Stimulated activated CD8-positive, alpha-beta memory T cell treated with anti-CD3 and anti-CD28 coated beads, Interleukin-15, amount 100 ng/mL, for 1 hour (primary cell): Measurements from ENCODE around the gene ETV6.

Experiments
- DNase-seq: peaks from one replicate; pipeline ENCODE4 v3.0.0-alpha.2; 2020; ENCODE audit warnings: low read depth

ETV6 gene

DNA sequence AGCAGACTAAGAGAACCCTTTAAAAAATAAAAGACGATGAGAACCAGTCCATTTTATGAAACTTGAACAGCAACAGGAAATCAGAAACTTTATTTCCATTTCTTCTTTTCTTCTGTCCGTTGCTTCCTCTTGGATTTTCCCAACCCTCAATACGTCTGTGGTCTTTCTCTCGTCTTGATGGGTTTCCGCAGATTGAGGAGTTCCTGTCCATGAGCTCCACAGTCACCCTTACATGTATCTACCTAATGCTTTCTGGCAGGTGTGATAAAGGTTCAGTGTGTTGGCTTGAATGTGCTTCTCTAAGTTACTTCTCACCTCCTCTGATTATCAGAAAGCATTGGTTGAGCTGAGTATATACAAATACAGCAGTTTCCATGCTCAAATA, 110.0 kb downstream of the ETV6 start:
- no peak for DNase-seq

DNA sequence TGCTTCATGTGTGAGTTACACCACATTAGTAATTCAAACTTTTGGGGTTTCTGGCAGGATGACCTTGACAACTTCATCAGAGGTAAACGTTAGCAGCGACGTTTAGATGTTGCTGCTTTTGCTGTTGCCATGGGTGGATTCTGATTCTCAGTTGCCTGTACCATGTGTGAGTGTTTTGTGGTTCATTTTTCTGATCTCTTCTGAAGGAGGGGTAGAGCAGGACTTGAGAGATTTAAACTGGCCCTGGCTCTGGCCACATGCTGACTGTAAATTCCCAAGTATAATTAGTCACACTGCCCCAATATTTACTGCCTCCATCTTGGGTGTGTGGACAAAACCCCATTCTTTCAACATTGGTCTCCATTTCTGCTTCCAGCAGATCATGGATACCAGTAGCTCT, 110.4 kb downstream of the ETV6 start:
- no peak for DNase-seq

DNA sequence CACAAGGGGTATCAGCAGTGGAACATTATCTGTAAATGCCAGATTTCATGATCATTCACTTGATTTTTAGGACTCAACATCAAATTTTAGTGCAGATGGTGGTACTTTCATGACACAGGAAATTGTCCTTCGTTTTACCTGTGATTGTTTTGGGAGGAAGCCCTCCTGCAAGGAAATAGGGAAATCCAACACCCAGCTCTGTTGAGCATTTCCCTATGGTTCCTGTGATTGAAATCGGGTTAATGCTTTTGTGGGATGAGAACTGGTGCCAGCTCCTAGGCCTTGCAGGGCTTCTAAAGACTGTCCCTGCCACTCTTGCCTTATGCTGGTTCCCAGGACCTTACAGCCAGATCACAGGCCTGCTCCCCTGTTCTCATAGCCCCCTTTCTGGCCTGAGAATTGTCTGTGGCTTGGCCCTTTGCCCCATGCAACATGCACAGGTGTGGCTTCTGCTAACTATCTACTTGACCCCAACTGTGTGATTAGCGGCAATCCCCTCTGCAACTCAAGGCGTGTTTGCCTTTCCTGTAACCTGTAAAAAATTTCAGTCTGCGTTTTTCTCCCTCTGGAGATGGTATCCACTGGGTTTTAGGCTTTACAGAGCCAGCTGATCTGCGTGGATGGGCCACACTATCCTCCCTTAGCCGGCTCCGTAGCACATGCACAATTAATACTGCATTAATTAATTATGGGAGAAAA, 112.5 kb downstream of the ETV6 start:
- no peak for DNase-seq

DNA sequence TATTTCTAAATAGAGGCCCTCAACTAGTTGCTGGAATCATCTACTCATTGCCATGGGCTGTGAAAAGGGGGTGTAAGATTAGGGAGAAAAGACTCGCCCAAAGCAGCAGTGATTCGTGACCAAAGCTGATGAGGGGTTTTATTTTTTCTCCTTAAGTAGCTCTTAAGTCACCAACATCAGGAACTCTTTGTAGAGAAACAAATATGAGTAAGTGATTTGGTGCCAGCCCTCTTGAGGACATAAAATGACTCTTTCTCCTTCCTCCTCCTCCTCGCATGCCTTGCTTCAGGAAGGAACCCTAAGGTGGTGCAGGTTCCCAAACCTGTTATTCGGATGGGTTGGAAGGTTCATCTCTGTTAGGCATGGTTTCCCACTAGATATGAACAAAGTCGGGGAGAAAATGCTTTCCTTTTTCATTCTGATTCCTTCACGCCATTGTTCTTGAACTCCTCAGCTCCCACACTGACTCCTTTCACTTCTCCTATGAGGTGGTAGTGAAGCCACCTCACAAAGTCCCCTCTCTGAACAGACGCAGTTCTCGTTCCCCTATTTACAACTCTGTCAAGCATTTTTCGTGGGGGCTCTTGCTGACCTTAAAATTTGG, 113.4 kb downstream of the ETV6 start:
- no peak for DNase-seq

DNA sequence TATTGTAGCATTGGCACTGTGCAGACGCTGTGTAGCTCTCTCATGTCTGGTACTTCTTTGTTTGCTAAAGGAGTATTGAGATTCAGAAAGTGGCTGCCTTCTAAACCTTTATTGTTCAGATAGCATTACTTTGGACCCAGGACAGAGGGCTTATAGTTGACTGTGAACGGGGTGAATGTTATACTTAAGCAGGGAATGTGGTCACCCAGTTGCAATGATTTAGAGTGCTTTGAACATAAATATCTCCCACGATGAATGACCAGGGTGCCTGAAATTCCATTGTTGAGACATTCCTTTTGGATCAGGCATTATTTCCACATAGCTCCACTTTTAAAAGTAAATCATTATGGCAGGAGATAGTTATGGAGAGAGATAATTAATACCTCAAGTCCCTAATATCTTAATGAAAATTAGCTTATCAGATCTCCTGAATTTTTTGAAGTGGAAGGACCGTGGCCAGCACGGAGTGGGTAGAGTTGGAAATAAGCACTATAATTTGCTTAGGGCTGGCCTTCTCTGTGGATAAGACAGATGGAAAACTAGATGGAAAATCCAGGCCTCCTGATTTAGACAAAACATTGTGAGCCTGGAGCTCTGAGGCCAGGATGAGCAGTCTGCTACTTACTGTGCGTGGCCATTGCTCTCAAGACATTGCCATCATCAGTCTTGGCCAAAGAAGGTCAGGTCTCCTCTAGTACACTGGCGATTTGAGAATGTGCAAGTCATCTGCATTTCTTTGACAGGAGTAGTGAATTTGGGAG, 114.5 kb downstream of the ETV6 start:
- no peak for DNase-seq

DNA sequence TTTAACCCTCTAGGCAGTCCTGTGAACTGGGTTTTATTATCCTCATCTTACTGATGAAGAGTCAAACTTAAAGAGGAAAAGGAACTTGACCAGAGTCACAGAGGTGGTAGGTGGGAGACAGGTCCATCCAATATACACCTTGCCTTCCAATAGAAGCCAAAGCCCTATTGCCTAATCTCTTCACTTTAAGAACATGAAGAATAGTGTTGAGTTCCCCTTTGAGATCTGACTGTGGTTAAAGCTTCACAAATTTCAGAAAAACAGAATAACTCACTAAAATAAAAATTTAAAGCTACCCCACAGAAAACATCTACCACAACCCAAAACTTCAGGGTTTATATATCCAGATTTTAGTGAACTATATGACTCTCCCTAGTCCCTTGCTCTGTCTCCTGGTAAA, 115.4 kb downstream of the ETV6 start:
- no peak for DNase-seq

DNA sequence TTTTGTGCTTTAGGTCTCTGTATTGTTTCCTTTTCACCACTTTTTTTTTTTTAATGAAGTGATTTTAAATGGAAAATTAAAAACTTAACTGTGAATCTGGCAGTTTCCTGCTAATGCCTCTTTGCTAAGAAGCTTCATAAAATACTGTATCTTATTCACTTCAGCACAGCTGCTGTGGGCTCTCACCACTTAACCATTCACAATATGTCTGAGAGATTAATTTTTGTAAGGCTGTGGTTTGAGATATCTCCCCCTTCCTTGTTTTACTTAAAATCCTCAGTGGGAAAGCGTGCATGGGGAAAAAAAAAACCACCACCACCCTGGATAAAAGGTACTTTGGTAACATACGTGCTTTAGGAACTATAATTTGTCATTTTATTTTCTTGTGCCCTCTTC, 115.9 kb downstream of the ETV6 start:
- DNase-seq, result no peak

DNA sequence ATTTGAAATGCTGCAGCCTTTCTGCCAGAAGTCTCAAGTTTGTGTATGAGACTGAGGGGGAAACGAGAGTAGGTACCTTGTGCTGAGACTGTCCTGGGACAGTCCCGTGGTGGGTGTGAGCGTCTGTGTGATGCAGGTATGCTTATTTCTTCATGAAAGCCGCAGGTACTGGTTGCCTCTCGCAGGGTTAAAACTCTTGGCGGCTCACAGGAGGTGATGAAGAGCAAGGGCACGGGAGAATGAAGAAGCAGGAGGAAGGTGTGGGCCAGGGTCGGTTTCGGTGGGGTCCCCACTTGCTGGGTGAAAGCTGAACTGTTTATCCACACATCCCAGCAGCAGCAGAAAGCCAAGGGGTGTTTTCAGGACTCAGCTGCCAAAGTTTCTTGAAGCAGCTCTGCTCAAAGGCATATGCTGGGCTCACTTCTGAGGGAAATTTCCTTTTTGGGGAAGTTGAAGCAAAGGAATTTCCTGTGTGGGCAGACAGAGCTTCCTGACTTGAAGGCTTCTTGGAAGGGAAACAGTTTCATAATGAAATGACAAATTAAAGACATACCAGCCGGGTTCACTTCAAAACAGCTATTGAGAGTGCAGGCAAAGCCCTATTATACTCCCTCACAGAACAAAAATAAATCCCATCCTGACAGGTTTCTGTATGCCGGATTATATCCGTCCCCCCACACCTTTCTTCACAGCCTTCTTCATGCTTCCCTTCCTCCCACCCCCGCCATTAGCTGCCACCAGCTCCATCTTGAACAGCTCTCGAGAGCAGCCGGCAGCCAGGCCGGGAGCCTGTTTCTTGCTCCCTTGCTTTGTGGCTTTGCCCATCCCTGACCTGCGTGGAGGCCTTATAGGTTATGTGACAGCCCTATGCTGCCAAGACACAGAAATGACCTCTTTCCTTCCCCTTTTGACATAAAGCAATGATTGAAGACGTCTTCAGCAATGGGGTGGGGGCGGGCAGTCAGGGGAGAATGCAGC, 116.6 kb downstream of the ETV6 start:
- DNase-seq, result no peak

DNA sequence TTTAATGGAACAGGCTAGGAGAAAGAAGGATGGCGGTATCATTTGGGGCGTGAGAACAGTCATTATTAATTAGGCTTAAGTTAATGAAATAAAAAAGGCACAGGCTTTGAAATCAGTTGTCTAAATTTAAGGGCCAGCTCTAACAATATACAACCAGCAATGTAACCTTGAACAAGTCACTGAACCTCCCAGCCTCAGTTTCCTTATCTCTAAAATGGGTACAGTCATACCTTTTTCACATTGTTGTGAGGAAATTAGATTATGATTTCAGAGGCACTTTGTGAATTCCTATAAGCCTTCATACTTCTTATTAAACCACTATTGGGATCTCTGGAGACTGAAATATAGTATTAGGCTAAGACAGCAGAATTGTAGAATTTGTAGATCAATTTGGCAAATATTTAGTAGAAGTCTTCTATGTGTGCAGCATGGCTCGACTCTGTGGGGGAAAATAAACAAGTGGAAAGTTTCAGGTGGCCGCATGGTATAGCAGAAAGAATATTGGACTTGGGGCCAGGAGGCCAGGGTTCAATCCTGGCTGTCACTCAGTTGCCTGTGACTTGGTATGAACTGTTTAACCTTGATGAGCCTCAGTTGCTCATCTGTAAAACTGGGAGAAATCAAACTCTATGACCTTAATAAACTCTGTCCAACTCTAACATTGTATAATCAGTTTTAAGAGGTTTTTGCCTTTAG, 117.7 kb downstream of the ETV6 start:
- no peak for DNase-seq

DNA sequence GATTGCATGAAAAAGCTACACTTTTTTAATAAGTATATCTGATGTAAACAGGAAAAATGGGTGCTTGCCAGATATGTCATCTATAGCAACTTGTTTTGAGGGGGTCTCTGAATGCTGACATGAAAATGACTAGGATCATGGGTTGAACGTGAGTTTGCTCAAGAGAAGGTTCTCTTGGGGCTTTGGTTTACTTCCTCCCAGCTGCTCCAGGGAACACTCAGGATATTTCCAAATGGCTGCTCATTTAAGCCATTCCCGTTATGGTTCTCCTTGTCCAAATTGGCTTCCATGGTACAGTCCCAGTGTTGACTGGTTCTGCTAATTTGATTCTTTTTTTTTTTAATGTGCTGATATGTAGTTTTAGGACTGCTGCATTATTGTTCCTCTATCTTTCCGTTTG, 118.3 kb downstream of the ETV6 start:
- no peak for DNase-seq

DNA sequence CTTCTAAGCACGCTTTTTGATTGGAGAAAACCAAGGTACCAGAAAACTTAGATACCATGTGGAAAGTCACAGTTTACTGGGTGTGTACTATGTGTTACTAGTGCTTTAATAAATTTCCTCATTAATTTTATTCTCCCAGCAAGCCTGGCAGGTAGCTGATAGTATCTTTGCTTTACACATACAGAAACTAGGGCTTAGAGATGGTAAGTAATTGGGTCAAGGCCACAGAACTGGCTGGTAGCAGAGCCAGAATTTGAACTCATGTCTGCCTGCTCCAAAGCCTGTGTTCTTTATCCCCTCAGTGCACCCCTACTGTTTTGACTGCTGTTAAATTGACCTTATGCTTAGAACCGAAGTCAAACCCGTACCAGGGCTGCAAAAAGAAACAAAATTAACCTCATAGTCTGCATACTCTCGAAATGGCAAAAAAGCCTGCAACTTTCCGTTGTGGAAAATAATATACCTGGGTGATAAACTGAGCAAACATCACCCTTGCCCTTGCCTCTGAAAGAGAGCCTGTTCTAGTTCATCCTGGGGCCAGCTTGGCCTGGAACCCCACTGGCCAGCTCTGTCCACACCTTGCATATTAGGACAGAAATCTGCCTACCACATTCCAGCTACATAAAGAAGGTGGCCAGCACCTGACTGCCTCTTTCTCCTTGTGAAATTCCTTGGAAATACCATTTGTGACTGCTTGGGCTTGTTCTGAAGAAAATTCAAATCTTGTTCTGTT, 118.9 kb downstream of the ETV6 start:
- no peak for DNase-seq

DNA sequence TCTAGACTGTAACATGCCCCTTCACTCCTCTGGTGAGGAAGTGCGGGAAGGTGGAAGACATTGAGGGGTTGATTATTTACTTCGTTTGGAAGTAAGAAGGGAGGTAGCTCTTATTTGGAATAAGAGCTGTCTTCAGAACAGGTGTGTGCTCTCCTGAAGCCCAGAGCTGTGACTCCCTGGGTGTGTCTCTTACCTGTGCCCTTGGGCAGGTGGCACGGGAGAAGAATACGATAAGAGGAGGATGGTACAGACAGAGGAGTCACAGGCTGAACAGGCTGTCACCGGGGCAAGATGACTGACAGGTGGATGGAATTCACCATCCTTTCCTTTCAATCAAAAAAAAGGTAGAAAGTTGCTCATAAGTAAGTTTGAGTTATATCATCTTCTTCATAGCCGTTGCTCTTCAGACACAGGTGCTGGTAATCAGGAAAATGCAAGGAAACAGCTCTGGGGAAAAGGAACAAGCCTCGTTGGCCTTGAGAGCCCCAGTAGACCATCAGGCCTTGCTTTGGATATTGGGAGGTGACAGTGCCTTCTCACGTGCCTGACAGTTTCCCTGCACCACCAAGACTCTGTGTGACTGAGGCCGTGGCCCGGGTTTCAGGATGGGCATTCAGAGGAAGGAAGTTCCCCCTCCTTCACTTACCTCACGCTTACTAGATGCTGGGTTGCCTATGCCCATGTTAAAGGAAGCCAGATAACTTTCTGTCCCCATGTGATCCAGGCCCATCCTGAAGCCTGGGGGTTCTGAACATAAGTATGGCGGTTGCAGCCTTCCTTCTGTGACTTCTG, 120.4 kb downstream of the ETV6 start:
- DNase-seq, result no peak

DNA sequence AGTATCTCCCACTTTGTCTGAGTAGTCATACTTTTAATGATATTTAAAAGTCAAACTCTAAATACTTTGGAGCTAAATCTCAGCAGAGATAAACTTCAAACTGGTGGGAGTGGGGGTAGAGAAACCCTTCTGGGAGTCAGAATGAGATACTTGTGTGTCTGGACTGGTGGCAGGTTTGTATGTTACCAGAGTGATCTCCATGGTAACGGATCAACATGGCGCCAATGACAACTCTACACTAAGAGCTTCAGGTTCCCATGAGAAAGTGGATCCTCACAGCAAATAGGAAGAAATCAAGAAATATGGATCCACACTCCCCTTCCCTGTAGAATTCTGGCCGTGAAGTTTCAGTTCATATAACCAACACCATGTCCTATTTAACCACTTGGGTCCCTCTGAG, 121.9 kb downstream of the ETV6 start:
- DNase-seq, result no peak

DNA sequence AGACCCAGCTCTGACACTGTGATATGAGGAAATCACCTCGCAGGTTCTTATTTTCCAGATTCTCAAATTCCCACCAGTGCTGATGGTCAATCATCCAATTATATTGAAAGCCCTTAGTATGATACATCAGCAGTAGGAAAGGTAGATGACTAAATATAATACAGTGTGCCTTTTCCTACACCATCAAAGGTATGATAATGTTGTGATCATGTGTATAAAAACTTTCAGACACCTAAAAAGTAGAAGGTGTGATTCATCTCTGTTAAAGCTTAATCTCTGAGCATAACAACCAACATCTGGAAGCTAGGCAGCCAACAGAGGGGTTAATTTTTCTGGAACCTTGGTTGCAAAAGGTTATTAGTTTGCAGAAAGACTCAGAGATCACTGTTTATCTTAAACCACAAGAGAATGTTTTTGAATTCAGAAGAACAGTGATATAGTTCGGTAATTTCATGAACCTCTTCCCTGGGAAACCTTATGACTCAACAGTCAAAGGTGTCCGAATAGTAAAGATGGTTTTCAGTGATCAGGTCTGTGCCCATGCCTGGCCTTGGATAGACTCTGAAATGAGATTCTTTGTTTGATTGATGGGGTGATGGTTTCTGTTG, 122.5 kb downstream of the ETV6 start:
- no peak for DNase-seq

DNA sequence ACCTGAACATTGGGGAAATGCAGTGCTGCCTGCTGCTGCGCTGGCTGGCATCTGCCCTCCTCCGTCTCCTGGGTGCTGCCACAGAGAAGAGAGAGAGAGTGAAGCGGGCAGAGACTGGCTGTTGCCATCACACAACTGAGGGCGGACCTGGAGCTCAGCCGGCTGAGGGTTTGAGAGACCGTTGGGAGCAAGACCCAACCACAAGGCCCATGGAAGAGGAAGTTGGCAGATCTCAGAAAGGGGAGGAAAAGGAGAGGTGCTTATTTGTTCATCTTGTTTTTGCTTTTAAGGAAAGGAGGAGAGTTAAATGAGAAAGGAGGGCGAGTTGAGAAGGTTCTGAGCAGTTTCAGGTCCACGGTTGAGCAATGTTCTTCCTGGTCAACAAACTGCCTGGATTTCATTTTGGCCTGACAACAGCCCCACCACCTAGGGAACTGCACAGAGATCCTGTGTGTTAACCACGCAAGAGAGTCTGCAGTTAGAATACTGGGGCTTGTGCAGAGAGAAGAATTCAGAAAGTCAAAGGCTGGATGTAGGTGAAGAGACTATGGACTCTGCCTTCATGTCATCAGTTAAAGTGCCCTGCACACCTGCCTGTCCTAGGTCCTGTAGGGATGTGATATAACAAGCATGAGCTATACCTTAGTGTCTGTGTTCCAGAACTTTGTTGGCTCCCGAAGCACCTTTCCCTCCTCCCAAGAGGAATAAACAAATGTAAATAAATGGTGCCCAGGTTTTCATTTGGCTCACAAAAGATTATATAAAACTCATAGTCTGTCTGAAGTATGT, 124.6 kb downstream of the ETV6 start:
- no peak for DNase-seq

DNA sequence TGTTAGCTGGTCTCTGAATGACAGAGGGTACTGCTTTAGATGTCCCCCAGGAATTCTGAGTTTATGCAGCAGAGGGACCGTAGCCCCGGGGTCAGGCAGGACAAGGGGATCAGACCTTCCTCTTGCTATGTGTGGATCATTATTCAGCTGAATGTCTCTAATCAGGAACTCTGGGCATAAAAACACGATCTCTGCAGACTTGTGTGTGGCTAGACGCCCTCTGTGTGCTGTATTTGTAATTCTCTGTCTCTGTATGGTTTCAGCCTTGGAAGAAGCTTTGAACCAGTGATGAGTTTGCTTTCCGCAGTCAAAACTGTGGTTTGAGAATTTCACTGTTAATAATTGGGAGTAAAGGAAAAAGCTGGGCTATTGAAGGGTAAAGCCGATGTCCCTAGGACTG, 125.3 kb downstream of the ETV6 start:
- no peak for DNase-seq

DNA sequence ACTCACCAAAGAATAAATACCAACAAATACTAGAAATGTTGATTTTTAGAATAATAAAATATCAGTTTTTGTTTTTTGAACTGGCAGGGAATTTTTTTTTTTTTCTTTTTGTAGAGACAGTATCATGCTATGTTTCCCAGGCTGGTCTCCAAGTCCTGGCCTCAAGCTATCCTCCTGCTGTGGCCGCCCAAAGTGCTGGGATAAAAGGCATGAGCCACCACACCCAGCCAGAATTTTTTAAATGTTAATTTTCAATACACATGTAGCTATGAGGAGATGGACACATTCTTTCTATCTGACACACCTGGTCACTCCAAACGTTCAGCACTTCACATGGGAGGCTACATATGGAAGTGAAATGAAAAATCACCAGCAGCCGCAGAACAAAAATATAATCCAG, 126.8 kb downstream of the ETV6 start:
- no peak for DNase-seq

DNA sequence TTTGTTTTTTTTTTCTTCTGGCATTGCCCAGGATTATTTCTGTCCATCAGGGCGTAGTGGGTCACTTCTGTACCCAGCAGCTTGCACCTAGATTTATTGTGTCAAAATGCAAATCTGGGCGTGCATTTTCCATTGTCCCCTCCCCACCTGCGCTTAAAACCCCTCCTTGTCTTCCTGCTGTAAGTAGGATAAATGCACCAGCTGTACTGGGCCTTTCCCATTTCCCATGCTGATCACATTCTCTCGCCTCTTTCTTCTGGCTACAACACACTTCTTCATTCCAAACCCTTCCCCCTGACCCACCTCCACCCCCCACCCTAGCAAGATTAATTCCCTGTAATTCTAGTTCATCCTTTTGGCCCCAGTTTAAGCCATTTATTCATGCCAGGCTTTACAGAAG, 128.0 kb downstream of the ETV6 start:
- DNase-seq, result no peak

DNA sequence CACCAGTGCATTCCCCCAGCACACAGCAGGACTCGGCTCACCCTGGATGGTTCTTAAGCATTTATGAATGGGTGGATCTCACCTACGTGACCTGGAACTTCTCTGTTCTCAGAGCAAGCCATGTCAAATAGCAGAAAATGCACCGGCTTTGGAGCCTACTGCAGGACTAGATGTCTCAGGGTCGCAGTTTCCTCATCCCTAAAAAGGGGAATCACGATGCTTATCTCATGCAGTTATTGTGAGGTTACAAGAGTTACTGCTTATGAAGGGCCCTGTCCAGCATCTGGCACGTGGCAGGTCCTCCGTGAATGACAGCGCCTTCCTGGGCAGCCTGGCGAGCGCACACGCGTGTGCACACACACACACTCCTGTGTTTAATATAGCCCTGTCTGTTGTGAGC, 128.5 kb downstream of the ETV6 start:
- DNase-seq, result no peak
